K562 (cell line): ENCODE data around the gene PPTC7. TPM values are rescaled to one million over a fixed set of nuclear protein-coding genes. Genes with fewer than 3 reads are reported as not detected.
A peak's percentile ranks its signal among the peaks of the same experiment; 100 is the strongest.

ENCODE experiments used
- BCL6 ChIP-seq: fragments of 250-450 bp; sonication (Bioruptor Pico); IDR thresholded peaks from 2 replicates; pipeline ENCODE4 v1.4.0; 2020
- CHCHD3 ChIP-seq: fragments of 250-450 bp; sonication (Bioruptor Pico); IDR thresholded peaks from 2 replicates; pipeline ENCODE4 v2.1.2; 2022; ENCODE audit warnings: mild to moderate bottlenecking
- DACH1 ChIP-seq: fragments of 450-650 bp; IDR thresholded peaks from 2 replicates; pipeline ENCODE4 v1.6.1; 2018; ENCODE audit not compliant: partially characterized antibody
- FIP1L1 ChIP-seq: fragments of 200-400 bp; formaldehyde crosslinking; IDR thresholded peaks from 2 replicates; pipeline ENCODE4 v1.6.1; 2018; ENCODE audit warnings: mild to moderate bottlenecking, low read depth, low read length; ENCODE audit not compliant: poor library complexity, severe bottlenecking
- GABPB2 ChIP-seq: fragments of 250-450 bp; sonication (Bioruptor Pico); conservative IDR thresholded peaks from 2 replicates; pipeline ENCODE4 v1.5.1; 2021; ENCODE audit warnings: mild to moderate bottlenecking
- KAT8 ChIP-seq: fragments of 450-650 bp; IDR thresholded peaks from 2 replicates; pipeline ENCODE4 v1.6.1; 2016; ENCODE audit warnings: low read depth, mild to moderate bottlenecking
- MAFG ChIP-seq: fragments of 450-650 bp; conservative IDR thresholded peaks from 2 replicates; pipeline ENCODE4 v1.6.1; 2016; ENCODE audit warnings: missing genetic modification characterization, missing compliant biosample characterization
- NFYB ChIP-seq: IDR thresholded peaks from 2 replicates; pipeline ENCODE4 v1.6.1; 2011; ENCODE audit warnings: mild to moderate bottlenecking, moderate library complexity; ENCODE audit not compliant: insufficient read length; ENCODE audit errors: extremely low read depth
- NR3C1 ChIP-seq: sonication (generic); formaldehyde crosslinking; IDR thresholded peaks from 2 replicates; pipeline ENCODE4 v1.8.1; 2022; ENCODE audit warnings: missing genetic modification reagents
- PML ChIP-seq: IDR thresholded peaks from 2 replicates; pipeline ENCODE4 v1.6.1; 2012; ENCODE audit warnings: low read length, inconsistent platforms
- RBM15 ChIP-seq: fragments of 200-400 bp; formaldehyde crosslinking; IDR thresholded peaks from 2 replicates; pipeline ENCODE4 v1.6.1; 2018; ENCODE audit warnings: mild to moderate bottlenecking, low read length, moderate library complexity; ENCODE audit not compliant: insufficient read depth
- RFX1 ChIP-seq: fragments of 450-650 bp; IDR thresholded peaks from 2 replicates; pipeline ENCODE4 v1.6.1; 2016; ENCODE audit warnings: mild to moderate bottlenecking, moderate library complexity
- RNF2 ChIP-seq: sonication (generic); IDR thresholded peaks from 2 replicates; pipeline ENCODE4 v1.6.1; 2016
- STAT5A ChIP-seq: IDR thresholded peaks from 2 replicates; pipeline ENCODE4 v1.6.1; 2012; ENCODE audit warnings: low read length, inconsistent platforms, borderline replicate concordance
- TRIM24 ChIP-seq, 2 experiments: fragments of 450-650 bp; IDR thresholded peaks; 2 replicates each; pipeline ENCODE4 v1.6.1; 2016
- WHSC1 ChIP-seq: IDR thresholded peaks from one replicate; pipeline ENCODE4 v1.6.1; 2012; ENCODE audit warnings: low read length, control low read depth, inconsistent platforms
- XRCC4 ChIP-seq: IDR thresholded peaks from one replicate; pipeline ENCODE4 v1.6.1; 2011; ENCODE audit not compliant: insufficient read depth, insufficient read length; ENCODE audit errors: extremely low read depth
- XRCC5 ChIP-seq: fragments of 200-400 bp; formaldehyde crosslinking; IDR thresholded peaks from 2 replicates; pipeline ENCODE4 v1.6.1; 2017; ENCODE audit warnings: low read depth, mild to moderate bottlenecking, low read length
- ZNF184 ChIP-seq: sonication (generic); formaldehyde crosslinking; IDR thresholded peaks from 2 replicates; pipeline ENCODE4 v1.5.0; 2020; ENCODE audit warnings: missing genetic modification reagents
- ZNF253 ChIP-seq: fragments of 250-450 bp; sonication (Bioruptor Pico); conservative IDR thresholded peaks from 2 replicates; pipeline ENCODE4 v1.6.1; 2021; ENCODE audit warnings: mild to moderate bottlenecking
- ZNF263 ChIP-seq: sonication (generic); formaldehyde crosslinking; IDR thresholded peaks from 2 replicates; pipeline ENCODE4 v1.8.0; 2022; ENCODE audit warnings: mild to moderate bottlenecking, missing genetic modification reagents, borderline replicate concordance
- ZNF384 ChIP-seq: IDR thresholded peaks from 2 replicates; pipeline ENCODE4 v1.6.1; 2012; ENCODE audit warnings: low read depth, low read length, improper control_type of control experiment
- polyA plus RNA-seq, 8 experiments: library from polyadenylated mRNA; depleted of rRNA in 4 of 8; stranded (reverse) in 5 of 8; unstranded in 3 of 8; fragments of >200 nt; fragmentation: Nextera tagmentation in 2 of 8; fragmentation: Illumina TruSeq in 1 of 8; extraction: Ambion mirVana in 2 of 8; extraction: Trizol in 1 of 8; gene quantifications; 2 replicates each; pipeline versions ENCODE4 v1.2.1 to v1.2.3, GENCODE V29; 2011 to 2014; ENCODE audit warnings: inconsistent platforms in 1 of 8, missing spikeins in 1 of 8
- total RNA-seq, 7 experiments: library from RNA; depleted of rRNA in 6 of 7; stranded (reverse); fragments of >200 nt in 6 of 7; fragmentation: Illumina TruSeq in 2 of 7; extraction: Trizol in 2 of 7; gene quantifications; 2 replicates each; pipeline versions ENCODE4 v1.2.1 to v1.2.3, GENCODE V29; 2011 to 2021; ENCODE audit warnings: low replicate concordance in 1 of 7
- TF ChIP-seq, protein P1 (sequence below): fragments of 250-450 bp; sonication (Bioruptor Pico); IDR thresholded peaks from 2 replicates; pipeline ENCODE4 v1.8.0; 2021; ENCODE audit warnings: mild to moderate bottlenecking, moderate library complexity
- TF ChIP-seq, protein P2 (sequence below): fragments of 450-650 bp; IDR thresholded peaks from 2 replicates; pipeline ENCODE4 v1.6.1; 2016; ENCODE audit warnings: missing biosample characterization, missing genetic modification characterization
- TF ChIP-seq, protein P3 (sequence below): fragments of 450-650 bp; IDR thresholded peaks from one replicate; pipeline ENCODE4 v1.6.1; 2018; ENCODE audit warnings: mild to moderate bottlenecking, moderate library complexity; ENCODE audit not compliant: partially characterized antibody
- TF ChIP-seq, protein P4 (sequence below): fragments of 250-450 bp; sonication (Bioruptor Pico); IDR thresholded peaks from 2 replicates; pipeline ENCODE4 v1.8.0; 2022; ENCODE audit warnings: moderate library complexity, mild to moderate bottlenecking, inconsistent platforms

PPTC7 gene
- total and polyA plus RNA-seq, 9 of the 15 experiments (the other 6 are each of a cell fraction or from before 2014, with no cell fraction given), result 2.6 to 23.1 (median 11.9) TPM

DNA sequence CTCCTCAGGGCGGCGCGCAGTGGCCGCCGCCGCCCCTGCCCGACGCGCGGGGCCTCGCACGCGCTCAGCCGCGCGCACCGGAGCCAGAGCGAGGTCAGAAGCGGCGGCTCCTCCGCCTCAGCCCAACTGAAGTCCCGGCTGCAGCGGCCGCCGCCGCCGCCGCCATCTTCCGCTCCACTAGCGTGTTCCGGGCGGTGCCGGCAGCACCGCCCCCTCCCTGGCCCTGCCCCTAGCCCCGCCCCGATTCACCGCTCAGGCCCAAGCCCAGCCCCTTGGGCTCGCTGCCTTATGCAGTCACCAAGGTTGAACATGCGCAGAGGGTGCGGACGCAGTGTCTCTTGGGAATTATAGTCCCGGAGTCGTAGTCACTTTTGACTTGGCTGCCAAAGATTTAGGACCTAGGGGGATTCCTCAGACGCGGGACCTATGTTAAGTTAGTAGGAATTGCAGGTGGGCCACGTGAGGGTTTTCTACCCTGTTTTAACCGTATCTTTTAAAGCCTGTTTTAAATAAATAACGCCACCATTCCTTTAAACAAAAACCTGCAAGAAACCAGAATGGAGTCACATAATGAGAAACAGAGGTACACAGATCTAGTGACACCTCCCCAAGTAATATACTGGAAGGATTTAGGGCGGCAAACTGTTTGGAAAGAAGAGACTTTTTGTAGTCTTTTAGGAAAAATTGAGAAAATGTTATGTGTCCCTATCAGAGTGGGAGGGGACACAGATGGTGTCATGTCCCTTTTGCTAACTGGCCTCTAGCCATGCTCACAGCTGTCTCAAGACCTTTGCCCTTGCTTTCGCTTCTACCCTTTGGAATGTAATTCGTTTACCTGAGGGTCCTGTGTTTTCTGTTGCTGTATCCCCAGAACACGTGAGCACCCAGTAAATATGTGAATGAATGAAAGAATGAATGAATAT lies at the start of gene PPTC7 (continued):
- TF ChIP-seq RBM15 (no peak), ZNF263 (no peak), ZNF384 (no peak), GABPB2 (CRISPR knock-in tag) (no peak), STAT5A (no peak), BCL6 (CRISPR knock-in tag) (no peak), PML (0 out of 2 replicates have a peak, but pooled peaks have one; percentile 36), WHSC1 (no peak), FIP1L1 (no peak), DACH1 (peak; percentile 91), KAT8 (no peak), XRCC5 (no peak), ZNF253 (CRISPR knock-in tag) (no peak), XRCC4 (no peak), ZNF184 (no peak), RFX1 (no peak), NR3C1 (no peak), CHCHD3 (no peak), TRIM24 (IDR thresholded peaks at IDR 0.05) (no peak), RNF2 (no peak), NFYB (no peak), MAFG (no peak)
- TF ChIP-seq, protein P1, sequence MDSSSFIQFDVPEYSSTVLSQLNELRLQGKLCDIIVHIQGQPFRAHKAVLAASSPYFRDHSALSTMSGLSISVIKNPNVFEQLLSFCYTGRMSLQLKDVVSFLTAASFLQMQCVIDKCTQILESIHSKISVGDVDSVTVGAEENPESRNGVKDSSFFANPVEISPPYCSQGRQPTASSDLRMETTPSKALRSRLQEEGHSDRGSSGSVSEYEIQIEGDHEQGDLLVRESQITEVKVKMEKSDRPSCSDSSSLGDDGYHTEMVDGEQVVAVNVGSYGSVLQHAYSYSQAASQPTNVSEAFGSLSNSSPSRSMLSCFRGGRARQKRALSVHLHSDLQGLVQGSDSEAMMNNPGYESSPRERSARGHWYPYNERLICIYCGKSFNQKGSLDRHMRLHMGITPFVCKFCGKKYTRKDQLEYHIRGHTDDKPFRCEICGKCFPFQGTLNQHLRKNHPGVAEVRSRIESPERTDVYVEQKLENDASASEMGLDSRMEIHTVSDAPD (CRISPR knock-in tag), result no peak
- TF ChIP-seq, protein P2, sequence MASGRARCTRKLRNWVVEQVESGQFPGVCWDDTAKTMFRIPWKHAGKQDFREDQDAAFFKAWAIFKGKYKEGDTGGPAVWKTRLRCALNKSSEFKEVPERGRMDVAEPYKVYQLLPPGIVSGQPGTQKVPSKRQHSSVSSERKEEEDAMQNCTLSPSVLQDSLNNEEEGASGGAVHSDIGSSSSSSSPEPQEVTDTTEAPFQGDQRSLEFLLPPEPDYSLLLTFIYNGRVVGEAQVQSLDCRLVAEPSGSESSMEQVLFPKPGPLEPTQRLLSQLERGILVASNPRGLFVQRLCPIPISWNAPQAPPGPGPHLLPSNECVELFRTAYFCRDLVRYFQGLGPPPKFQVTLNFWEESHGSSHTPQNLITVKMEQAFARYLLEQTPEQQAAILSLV (tag), result no peak
- TF ChIP-seq, protein P3, sequence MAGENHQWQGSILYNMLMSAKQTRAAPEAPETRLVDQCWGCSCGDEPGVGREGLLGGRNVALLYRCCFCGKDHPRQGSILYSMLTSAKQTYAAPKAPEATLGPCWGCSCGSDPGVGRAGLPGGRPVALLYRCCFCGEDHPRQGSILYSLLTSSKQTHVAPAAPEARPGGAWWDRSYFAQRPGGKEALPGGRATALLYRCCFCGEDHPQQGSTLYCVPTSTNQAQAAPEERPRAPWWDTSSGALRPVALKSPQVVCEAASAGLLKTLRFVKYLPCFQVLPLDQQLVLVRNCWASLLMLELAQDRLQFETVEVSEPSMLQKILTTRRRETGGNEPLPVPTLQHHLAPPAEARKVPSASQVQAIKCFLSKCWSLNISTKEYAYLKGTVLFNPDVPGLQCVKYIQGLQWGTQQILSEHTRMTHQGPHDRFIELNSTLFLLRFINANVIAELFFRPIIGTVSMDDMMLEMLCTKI, result no peak
- TF ChIP-seq, protein P4, sequence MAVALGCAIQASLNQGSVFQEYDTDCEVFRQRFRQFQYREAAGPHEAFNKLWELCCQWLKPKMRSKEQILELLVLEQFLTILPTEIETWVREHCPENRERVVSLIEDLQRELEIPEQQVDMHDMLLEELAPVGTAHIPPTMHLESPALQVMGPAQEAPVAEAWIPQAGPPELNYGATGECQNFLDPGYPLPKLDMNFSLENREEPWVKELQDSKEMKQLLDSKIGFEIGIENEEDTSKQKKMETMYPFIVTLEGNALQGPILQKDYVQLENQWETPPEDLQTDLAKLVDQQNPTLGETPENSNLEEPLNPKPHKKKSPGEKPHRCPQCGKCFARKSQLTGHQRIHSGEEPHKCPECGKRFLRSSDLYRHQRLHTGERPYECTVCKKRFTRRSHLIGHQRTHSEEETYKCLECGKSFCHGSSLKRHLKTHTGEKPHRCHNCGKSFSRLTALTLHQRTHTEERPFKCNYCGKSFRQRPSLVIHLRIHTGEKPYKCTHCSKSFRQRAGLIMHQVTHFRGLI, result no peak
